ENCODE measurements around the gene TNIP3. TPM values are rescaled to one million over a fixed set of nuclear protein-coding genes. Genes with fewer than 3 reads are reported as not detected.

TNIP3 gene
- total RNA-seq, 2 experiments from 2014 or later = 1.9 to 2.4 TPM

- H3K27me3 Mint-ChIP-seq = no peaks in the 10 kb centered on the region
- TF ChIP-seq, protein P1, sequence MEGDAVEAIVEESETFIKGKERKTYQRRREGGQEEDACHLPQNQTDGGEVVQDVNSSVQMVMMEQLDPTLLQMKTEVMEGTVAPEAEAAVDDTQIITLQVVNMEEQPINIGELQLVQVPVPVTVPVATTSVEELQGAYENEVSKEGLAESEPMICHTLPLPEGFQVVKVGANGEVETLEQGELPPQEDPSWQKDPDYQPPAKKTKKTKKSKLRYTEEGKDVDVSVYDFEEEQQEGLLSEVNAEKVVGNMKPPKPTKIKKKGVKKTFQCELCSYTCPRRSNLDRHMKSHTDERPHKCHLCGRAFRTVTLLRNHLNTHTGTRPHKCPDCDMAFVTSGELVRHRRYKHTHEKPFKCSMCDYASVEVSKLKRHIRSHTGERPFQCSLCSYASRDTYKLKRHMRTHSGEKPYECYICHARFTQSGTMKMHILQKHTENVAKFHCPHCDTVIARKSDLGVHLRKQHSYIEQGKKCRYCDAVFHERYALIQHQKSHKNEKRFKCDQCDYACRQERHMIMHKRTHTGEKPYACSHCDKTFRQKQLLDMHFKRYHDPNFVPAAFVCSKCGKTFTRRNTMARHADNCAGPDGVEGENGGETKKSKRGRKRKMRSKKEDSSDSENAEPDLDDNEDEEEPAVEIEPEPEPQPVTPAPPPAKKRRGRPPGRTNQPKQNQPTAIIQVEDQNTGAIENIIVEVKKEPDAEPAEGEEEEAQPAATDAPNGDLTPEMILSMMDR (IDR thresholded peaks at IDR 0.05) = no peak
- no peaks in the 10 kb centered on the region for H3K36me3 Mint-ChIP-seq (ENCODE audit: low read depth)
- ChIA-PET CTCF (interaction anchor here (1.3 kb wide), 1 partner anchor 11 kb away, joined by 4 read pairs; no protein-coding TSS in a partner anchor), POLR2A (interaction anchor here (0.5 kb wide), 1 partner anchor 140 kb away, joined by 4 read pairs; no protein-coding TSS in a partner anchor)
- intact Hi-C loops (cut with micrococcal nuclease) = no loop called here
- DNase-seq (no peak), ATAC-seq (no peak)
- H3K4me3 Mint-ChIP-seq = no peak overlapping the region
- peaks cover 4% of the 10 kb centered on the region for H3K4me1 Mint-ChIP-seq (ENCODE audit: low read depth)
- no peak overlapping the region for H3K27ac Mint-ChIP-seq
- H3K9me3 Mint-ChIP-seq = peaks cover 3% of the 10 kb centered on the region
Measured at GRCh38 chr4:121107507-121107906, 56.6 kb downstream of the TNIP3 start.

DNA sequence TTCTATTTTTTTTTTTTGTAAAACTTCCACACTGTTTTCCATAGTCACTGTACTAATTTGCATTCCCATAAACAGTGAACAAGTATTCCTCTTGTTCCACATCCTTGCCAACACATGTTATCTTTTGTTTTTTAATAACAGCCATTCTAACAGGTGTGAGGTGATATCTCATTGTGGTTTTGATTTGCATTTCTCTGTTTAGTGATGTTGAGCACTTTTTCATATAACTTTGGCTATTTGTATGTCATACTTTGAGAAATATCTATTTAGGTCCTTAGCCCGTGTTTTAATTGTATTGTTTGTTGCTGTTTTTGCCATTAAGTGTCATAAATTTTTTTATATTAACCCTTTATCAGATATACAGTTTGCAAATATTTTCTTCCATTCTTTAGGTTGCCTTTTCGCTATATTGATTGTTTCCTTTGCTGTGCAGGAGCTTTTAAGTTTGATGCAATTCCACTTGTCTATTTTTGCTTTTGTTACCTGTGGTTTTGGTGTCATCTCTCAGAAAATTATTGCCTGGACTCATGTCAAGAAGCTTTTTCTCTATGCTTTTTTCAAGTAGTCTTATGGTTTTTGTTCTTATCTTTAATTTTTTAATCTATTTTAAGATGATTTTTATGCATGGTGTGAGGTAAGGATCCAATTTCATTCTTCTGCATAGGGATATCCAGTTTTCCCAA lies 63.9 kb downstream of the TNIP3 start:
- CTCF ChIA-PET = interaction anchor here (0.7 kb wide), 1 partner anchor 207 kb away, joined by 3 read pairs; no protein-coding TSS in a partner anchor
- intact Hi-C loops (cut with micrococcal nuclease) = no loop called here
- H3K4me1 Mint-ChIP-seq (ENCODE audit: low read depth) = no peaks in the 10 kb centered on the region

GRCh38 chr4:121098266-121098665 lies 65.9 kb downstream of the TNIP3 start:
- ChIA-PET POLR2A (no interaction called here), CTCF (no interaction called here)
- no peak overlapping the region for H3K27ac Mint-ChIP-seq
- no peak for ATAC-seq
- no peaks in the 10 kb centered on the region for H3K27me3 Mint-ChIP-seq
- DNase-seq = no peak
- intact Hi-C loops (cut with micrococcal nuclease) = no loop called here
- TF ChIP-seq, protein P1 (IDR thresholded peaks at IDR 0.05) = no peak
- H3K9me3 Mint-ChIP-seq = no peaks in the 10 kb centered on the region
- H3K4me1 Mint-ChIP-seq (ENCODE audit: low read depth) = no peaks in the 10 kb centered on the region
- no peaks in the 10 kb centered on the region for H3K36me3 Mint-ChIP-seq (ENCODE audit: low read depth)
- no peak overlapping the region for H3K4me3 Mint-ChIP-seq

More for the DNA sequence above, 63.9 kb downstream of the TNIP3 start:
- no peak overlapping the region for H3K4me3 Mint-ChIP-seq
- H3K36me3 Mint-ChIP-seq (ENCODE audit: low read depth) = no peaks in the 10 kb centered on the region
- H3K27me3 Mint-ChIP-seq = no peaks in the 10 kb centered on the region
- TF ChIP-seq, protein P1 (IDR thresholded peaks at IDR 0.05) = no peak
- ATAC-seq (no peak), DNase-seq (no peak)
- peaks cover 1% of the 10 kb centered on the region for H3K9me3 Mint-ChIP-seq
- POLR2A ChIA-PET = no interaction called here
- H3K27ac Mint-ChIP-seq = no peak overlapping the region

DNA sequence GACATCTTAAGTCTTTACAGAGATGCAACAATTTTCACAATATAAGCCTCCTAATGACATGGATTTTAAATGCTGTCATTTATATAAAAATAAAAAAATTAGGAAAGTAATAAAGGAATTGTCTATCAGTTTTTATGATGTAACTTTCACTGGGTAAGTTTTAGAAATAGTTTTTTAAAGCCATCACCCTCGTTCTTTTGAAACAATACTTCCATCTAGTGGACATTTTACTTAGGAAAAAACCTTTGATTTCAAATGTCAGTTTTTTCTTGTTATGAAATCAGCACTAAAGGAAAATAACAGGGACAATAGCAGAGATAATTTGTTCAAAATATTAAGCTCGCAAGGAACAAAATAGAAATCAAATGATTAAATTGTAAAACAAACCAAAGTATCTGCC lies 67.5 kb downstream of the TNIP3 start:
- ChIA-PET POLR2A (no interaction called here), CTCF (interaction anchor here (0.5 kb wide), 1 partner anchor 764 kb away, joined by 3 read pairs; no protein-coding TSS in a partner anchor)
- TF ChIP-seq, protein P1 (IDR thresholded peaks at IDR 0.05) = no peak
- DNase-seq (no peak), ATAC-seq (no peak)
- no peaks in the 10 kb centered on the region for H3K36me3 Mint-ChIP-seq (ENCODE audit: low read depth)
- intact Hi-C loops (cut with micrococcal nuclease) = no loop called here
- H3K4me3 Mint-ChIP-seq = no peak overlapping the region
- no peaks in the 10 kb centered on the region for H3K4me1 Mint-ChIP-seq (ENCODE audit: low read depth)
- H3K27ac Mint-ChIP-seq = no peak overlapping the region
- no peaks in the 10 kb centered on the region for H3K27me3 Mint-ChIP-seq
- H3K9me3 Mint-ChIP-seq = no peaks in the 10 kb centered on the region

DNA sequence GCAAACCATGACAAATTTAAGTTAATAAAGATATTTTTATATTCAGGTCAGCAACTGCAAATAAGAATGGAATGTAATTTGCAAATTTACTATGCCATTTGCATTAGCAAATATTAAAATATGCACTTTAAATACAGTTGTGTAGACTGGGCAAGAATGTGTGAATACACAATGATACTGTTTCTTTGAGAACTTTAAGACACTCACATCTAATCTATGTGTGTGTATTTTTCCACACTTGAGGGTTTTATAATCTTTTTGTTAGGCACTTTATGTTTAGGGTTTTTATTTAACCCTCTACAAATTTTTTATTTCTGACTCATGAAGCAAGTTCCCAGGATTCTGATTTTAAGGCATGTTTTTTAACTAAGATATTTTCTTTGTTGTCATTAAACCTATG lies 67.9 kb downstream of the TNIP3 start:
- Mint-ChIP-seq H3K27ac (no peak overlapping the region), H3K36me3 (ENCODE audit: low read depth) (no peaks in the 10 kb centered on the region), H3K9me3 (no peaks in the 10 kb centered on the region), H3K27me3 (no peaks in the 10 kb centered on the region), H3K4me3 (no peak overlapping the region), H3K4me1 (ENCODE audit: low read depth) (no peaks in the 10 kb centered on the region)
- CTCF ChIA-PET = no interaction called here
- TF ChIP-seq, protein P1 (IDR thresholded peaks at IDR 0.05) = no peak
- POLR2A ChIA-PET = no interaction called here
- DNase-seq = no peak
- ATAC-seq = no peak
- intact Hi-C loops (cut with micrococcal nuclease) = no loop called here

Measured in activated CD8-positive, alpha-beta T cell treated with anti-CD3 and anti-CD28 coated beads for 36 hours (primary cell).